B cell (primary cell): ENCODE data around the gene MME.

Experiments used
- CTCF ChIP-seq: fragments of 200-600 bp; IDR thresholded peaks from one replicate; pipeline ENCODE4 v1.8.0; 2022; ENCODE audit warnings: antibody characterized with exemption, mild to moderate bottlenecking
- EZH2 ChIP-seq: IDR thresholded peaks from 2 replicates; pipeline ENCODE4 v1.6.1; 2012; ENCODE audit warnings: borderline replicate concordance, low read depth, mild to moderate bottlenecking, moderate library complexity, low read length; ENCODE audit not compliant: insufficient read depth, poor library complexity, severe bottlenecking

- TF ChIP-seq CTCF (no peak), EZH2 (no peak)
Measured at GRCh38 chr3:155083313-155083905, 3.3 kb downstream of the MME start.
